Stimulated activated CD4-positive, alpha-beta T cell treated with anti-CD3 and anti-CD28 coated beads, Interleukin-4, amount 100 ng/mL, for 48 hours (primary cell): ENCODE results near the gene TMTC1.

Source experiments
- DNase-seq, 2 donors: peaks; one replicate each; pipeline ENCODE4 v3.0.0-alpha.2; 2020; ENCODE audit warnings: low read depth in 2 of 2

Gene TMTC1

DNA sequence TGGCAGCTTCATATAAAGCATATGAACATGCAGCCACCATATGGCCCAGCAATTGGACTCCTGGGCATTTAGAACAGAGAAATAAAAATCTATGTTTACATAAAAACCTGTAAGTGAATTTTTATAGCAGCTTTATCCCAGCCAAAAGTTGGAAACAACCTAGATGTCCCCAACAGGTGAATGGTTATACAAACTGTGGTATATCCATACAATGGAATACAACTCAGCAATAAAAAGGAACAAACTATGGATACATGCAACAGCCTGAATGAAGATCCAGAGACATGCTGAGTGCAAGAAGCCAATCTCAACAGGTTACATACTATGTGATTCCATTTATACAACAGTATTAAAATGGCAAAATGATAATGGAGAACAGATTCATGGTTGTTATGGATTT lies 3.7 kb downstream of the TMTC1 start:
- DNase-seq = no peak

DNA sequence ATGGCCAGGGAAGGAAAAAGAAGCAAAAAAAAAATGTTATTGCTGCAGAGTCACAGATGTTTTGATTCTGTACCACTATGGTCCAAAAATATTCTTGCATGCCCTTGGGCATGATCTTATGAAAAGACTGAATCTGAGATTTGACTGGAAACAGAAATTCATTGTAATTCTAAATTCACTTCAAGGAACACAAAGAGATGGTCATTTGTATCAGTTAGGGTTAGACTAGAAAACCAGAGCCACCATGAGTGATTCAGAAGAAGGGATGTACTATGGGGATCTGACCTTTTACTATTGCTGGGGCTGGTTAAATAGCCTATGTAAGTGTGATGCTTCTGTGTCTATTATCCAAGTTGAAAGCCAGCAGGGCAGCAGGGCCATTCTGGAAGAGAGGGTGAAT lies 5.2 kb downstream of the TMTC1 start:
- DNase-seq = no peak

- DNase-seq = no peak
These were observed 10.7 kb downstream of the TMTC1 start for GRCh38 chr12:29773076-29773475.

GRCh38 chr12:29771786-29772185 lies 12.0 kb downstream of the TMTC1 start:
- no peak for DNase-seq

DNA sequence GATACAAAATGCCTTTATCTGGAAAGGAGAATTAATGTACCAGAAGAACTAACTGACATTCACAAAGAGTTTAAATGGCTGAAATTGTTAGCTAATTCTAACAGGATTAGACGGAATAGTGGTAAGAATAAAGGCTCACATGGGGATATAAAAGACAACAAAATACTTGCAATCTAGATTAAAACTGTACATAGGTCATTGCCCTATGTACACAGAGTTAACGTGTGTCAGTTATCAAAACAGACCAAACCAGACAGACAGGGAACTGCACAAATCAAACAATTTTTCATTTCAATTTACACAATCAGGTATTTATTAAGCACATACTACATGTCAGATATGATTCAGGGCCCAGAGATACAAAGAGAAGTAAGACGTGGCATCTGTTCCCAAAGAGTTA lies 12.6 kb downstream of the TMTC1 start:
- no peak for DNase-seq

- DNase-seq = no peak
These were observed 14.4 kb downstream of the TMTC1 start for GRCh38 chr12:29769162-29769858.

- no peak for DNase-seq
These were observed 15.4 kb downstream of the TMTC1 start for GRCh38 chr12:29768372-29768771.

- no peak for DNase-seq
These were observed 20.4 kb downstream of the TMTC1 start for GRCh38 chr12:29763301-29763683.

- DNase-seq = no peak
These were observed 21.0 kb downstream of the TMTC1 start for GRCh38 chr12:29762637-29763300.

- DNase-seq = no peak
These were observed 23.8 kb downstream of the TMTC1 start for GRCh38 chr12:29759950-29760349.

DNA sequence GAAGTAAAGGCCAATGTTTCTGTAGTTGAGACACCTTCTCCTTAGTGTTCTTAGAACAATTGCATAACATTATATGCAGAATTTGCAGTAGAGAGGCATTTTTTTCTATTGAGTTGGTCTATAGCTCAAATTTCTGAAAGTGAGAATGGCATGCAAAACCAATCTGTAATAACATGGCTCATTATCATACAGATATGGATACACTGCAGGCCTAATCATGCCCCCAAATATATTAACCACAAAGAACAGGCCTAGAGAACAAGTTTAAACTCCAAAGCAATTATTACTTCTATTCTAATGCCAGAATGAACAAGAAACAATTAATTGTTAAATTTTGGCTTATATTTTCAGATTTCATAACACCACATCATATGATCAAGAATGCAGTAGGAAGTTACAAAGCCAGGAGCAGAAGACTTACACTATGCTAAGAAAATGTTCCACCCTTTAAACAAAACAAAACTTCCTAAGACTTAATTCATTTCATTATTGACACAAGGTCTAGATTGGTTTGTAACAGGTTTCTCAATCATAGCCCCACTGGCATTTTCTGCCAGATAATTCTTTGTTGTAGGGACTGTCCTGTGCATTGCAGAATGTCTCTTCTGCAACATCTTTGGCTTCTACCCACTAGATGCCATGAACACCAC lies 26.9 kb downstream of the TMTC1 start:
- DNase-seq = no peak

DNA sequence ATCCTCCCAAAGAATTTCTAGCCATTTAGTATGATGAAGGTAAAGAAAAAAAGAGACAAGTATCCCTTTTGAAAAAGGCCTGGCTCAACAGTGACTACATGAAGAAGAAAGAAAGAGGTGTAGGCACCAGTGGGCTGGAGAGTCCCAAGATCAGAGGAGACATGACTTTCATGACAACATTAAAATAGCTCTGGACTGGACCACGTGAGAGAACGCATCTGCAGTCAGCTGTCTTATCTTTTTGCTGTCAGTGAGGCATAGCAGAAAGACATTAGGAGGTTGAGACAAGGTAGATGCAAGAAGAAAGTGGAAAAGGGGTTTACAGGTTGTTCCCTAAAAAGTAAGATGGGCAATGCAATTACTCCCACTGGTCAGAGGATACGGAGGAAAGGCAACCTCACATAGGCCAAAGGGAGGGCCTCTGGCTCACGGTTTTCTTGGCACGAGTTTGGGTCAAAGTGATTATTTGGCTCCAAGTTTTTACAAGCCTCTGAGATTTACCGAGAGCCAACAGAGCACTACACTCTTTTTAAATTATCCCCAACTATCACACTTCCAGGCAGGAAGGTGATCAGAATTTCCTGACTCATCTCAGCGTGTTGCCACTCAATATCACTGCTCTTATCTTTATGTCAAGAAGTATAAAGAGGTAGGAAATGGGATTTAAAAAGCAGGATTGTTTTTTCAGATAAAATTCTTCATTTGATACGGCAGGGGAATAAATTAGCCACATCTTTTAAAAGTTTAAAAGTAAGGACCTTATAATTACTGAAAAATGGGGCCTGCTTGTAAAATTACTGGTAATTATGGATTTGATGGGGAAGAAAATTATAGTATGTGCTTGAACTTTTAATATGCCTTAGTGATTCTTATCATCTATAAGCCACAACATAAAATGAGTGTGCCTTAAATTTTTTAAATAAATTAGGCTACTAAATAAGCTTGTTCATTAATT lies 29.2 kb downstream of the TMTC1 start:
- DNase-seq = no peak

GRCh38 chr12:29752121-29752520 lies 31.6 kb downstream of the TMTC1 start:
- no peak for DNase-seq

GRCh38 chr12:29751676-29752075 lies 32.1 kb downstream of the TMTC1 start:
- DNase-seq = no peak

GRCh38 chr12:29750928-29751220 lies 32.9 kb downstream of the TMTC1 start:
- no peak for DNase-seq

GRCh38 chr12:29750131-29750927 lies 33.4 kb downstream of the TMTC1 start:
- no peak for DNase-seq

DNA sequence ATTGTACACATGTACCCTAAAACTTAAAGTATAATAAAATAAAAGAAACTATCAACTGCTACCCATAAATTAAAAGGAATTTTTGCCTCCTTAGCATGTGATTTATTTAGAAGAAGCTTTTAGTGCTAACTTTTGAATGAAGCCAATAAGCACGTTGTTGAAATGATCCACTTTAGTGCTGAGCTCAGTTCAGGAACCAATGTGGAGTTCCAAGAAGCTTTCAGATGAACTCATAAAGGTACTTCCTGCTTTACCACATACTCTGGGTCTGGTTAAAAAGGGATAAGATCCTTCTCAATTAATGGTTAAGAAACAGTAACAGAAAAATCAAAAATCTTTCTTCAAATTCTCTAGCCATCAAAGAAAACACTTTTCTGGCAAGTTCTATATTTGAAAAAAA lies 39.4 kb downstream of the TMTC1 start:
- no peak for DNase-seq

DNA sequence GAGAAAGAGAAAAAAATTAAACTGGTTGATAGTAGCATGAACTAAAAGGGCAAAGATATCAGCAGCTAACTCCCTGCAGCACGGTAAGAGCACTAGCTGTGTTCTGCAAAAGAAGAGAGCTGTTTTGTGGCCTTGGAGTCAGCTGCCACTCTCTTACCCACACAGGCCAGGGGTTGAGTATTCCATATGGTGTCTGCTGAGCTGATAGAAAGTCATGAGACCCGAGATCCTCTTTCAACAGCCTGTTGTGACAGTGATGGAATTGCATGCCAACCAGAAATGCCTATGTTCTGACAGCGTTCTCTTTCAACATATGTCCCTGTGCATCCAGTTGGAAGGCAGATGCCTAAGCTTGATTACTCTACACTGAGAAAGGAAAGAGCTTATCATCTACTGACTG lies 39.9 kb downstream of the TMTC1 start:
- no peak for DNase-seq

DNA sequence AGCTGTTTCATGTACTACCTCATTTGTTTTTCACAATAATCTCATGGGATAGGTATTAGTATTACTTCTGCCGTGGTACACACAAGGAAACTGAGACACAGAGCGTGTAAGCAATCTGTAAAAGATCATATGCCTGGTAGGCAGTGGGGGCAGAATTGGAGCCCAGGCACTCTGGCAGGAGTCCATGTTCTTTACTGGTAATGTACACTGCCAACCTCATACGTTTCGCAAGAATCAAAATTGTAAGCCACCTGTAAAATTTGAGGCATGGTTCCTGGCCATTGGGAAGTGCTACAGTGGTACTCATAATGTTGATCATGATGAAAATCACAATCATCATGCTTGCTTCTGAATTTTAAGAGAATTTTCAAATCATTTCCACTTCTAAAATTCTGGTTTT lies 40.7 kb downstream of the TMTC1 start:
- DNase-seq = no peak

GRCh38 chr12:29742646-29743045 lies 41.1 kb downstream of the TMTC1 start:
- DNase-seq = no peak
